GM21367 (cell line): ENCODE measurements around the gene AATK.
"Not testable (repeated sequence)": the region's sequence is repeated elsewhere in the genome, so short reads cannot be mapped to it uniquely, and the experiment has no call there.

ENCODE experiments used
- ATAC-seq: cut with Tn5 transposase; IDR thresholded peaks from one replicate; pipeline ENCODE4 v1.9.1; 2021; ENCODE audit not compliant: unreplicated experiment

Gene AATK

GRCh38 chr17:81163703-81164370 is 2.2 kb downstream of the AATK start:
- ATAC-seq = no peak

DNA sequence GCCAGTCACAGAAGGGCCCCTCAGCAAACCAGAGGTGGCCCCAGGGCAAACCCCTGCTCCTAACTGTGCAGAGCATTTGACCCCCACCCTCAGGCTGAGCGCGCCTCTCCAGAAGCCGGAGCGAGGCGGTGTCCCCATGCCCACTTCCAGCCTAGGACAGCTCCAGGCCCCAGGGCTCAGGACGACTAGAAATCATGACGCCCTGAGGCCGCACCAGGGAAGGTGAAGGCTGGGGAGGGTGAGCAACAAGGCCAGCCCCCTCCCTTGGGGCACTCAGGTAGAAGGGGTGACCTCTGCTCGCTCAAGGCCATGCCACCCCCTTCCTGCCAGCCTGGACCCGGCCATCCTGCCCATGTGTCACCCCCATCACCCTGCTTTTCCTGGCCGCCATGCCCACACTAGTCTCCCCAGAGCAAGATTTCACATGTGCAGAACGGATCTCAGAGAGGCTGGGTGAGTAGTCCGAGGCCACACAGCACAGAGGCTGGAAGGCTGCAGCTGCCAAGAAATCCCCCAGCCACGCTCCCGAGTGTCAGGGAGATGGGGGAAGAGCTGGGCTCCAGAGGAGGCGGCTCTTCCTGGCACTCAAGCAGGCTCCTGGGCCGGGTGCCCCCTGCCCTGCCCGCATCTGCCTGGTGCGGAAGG is 2.8 kb downstream of the AATK start:
- ATAC-seq = no peak

- ATAC-seq = no peak
These were observed 3.5 kb downstream of the AATK start for GRCh38 chr17:81162491-81162890.

DNA sequence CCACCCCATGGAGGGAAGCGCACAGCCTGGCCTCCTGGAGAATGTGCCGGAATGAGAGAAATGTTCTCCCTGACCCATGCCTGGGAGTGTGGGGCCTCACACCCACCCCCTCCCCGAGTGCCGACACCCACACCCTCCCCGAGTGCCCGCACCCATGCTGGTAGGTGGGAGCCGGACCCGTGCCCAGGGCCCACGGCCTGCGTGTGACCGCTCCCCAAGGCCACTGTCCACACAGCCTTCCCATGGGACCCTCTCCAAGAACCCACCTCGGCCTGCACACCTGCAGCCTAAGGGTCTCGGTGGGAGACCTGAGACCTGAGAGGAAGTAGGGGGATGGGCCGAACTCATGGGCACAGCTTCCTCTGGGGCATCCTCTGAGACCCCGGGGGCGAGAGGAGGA is 4.0 kb downstream of the AATK start:
- no peak for ATAC-seq

DNA sequence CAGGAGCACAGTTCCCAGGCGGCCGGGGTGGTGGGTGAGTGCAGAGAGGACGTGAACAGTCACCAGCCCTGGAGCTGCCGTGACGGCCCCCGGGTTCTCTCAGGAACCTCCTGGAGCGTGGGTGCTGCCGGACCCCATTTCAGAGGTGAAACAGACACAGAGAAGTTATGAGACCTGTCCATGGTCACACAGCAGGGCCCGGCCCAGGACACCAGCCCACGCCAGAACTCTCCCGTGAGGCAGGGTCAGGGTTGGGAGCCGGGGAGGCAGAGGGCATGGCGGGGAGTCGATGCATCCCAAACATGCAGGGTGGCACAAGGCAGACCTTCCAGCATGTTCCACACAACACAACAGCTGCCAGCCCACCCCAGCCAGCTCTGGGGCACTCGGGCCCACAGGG is 4.5 kb downstream of the AATK start:
- ATAC-seq = no peak

- no peak for ATAC-seq
These were observed 5.1 kb downstream of the AATK start for GRCh38 chr17:81160747-81161453.

- no peak for ATAC-seq
These were observed 5.7 kb downstream of the AATK start for GRCh38 chr17:81160306-81160705.

GRCh38 chr17:81159611-81160265 is 6.3 kb downstream of the AATK start:
- ATAC-seq = no peak

DNA sequence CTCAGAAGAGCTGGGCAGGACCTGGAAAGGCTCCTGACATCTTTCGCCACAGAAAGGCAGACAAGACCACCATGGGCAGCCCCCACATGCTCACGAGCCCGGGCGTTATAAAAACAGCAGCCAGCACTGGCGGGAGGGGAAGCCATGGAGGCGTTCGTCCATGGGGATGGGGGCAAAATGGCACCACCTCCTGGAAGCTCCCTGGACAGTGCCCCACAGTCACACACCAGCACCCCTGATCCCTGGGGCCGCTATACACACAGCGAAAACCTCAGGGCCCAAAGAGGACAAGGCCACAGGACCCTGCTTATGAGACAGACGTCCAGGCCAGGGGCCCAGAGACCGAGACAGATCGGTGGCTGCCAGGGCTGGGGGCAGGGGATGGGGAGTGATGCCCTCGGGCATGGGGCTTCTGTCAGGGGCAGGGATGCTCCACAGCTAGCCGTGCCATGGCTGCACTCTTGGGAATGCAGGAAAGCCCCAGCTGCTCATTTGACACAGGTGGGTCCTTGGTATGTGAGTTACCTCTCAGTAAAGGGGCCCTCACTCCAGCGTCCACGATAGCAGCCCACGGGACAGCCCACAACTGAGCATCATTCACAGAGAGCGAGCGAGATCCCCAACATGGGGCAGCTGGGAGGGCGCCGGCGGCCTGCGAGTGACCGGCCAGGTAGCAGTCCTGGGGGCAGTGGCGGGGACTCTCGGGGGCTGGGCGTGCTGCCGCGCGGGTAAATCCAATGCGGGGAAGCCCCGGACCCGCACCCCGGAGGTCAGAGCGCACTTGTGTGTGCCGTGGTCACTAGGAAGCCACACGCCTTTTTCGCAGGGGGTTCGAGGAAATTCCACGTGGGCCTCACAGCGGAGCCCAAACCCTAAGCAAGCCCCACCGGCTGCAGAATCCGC is 7.1 kb downstream of the AATK start:
- no peak for ATAC-seq

DNA sequence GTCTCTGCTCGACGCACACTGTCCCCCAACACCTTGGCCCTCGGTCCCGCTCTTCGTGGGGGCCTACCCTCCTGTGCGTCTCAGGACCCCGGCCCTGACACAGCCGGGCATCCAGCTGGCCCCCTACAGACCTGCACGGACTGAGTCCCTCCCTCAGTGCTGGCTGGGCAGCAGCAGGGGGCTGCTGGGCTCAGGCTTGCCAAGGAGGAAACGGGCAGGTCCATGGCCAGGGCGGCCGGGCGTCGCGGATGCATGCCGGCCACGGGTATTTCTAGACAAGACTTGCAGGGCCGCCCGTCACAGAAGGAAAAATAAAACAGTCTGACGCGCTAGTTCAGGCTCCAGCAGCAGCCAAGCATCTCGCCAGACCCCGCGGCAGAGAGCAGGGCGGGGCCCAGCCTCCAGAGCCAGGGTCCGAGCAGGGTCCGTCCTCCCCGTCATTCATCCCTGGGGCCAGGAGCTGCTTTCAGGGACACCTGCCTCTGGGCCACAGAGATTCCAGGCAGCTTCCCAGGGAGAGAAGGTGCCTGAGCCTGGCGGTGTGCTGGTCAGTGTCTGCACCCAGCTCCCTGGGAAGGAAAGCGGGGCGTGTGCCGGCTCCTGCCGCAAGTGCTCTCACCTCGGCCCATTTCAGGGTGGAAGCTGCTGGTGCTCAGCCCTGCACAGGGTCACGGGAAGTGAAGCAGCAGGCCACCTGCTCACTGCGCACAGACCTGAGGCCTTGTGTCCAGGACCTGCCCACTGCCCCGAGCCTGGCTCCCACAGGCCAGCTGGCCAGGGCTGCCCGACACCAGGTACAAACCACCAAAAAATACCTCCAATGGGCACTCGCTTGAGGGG is 8.0 kb downstream of the AATK start:
- ATAC-seq = no peak

GRCh38 chr17:81156866-81157805 is 8.9 kb downstream of the AATK start:
- ATAC-seq = no peak

DNA sequence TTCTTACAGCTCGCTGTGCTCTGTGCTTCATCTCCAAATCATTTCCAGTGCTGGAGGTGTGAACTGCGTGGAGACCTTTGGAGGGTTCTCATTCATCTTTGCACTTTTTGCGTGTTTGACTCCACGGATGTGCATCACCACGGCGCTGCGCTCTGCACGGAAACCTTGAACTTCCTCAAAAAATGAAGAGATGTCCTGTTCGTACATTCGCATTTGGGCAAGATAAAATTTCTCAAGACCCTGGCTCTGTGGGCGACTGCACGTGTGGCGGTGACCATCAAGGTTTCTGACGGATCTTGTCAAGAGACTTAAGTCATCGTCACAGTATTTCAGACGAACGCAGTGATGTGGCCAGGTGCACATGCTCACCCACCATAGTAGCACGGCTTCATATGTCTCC is 11.1 kb downstream of the AATK start:
- no peak for ATAC-seq

- ATAC-seq = not testable (repeated sequence)
These were observed 12.0 kb downstream of the AATK start for GRCh38 chr17:81154016-81154415.

GRCh38 chr17:81153340-81153803 is 12.6 kb downstream of the AATK start:
- ATAC-seq = no peak

GRCh38 chr17:81152288-81152828 is 13.7 kb downstream of the AATK start:
- no peak for ATAC-seq

- no peak for ATAC-seq
These were observed 14.7 kb downstream of the AATK start for GRCh38 chr17:81151278-81151677.

GRCh38 chr17:81150377-81151077 is 15.5 kb downstream of the AATK start:
- no peak for ATAC-seq
